Activated CD4-positive, alpha-beta memory T cell treated with anti-CD3 and anti-CD28 coated beads for 36 hours (primary cell): ENCODE data around the gene ATN1. TPM values are rescaled to one million over a fixed set of nuclear protein-coding genes. Genes with fewer than 3 reads are reported as not detected.

Experiments
- CTCF ChIA-PET: fragments of 350-600 bp; sonication (Branson Sonifier 250); formaldehyde crosslinking; loops from one replicate; lab custom pipeline; 2021; ENCODE audit warnings: antibody characterized with exemption, inconsistent platforms; lab: Charles Lee
- POLR2A ChIA-PET: fragments of 350-600 bp; sonication (Branson Sonifier 250); formaldehyde crosslinking; loops from one replicate; lab custom pipeline; 2021; ENCODE audit warnings: antibody characterized with exemption; lab: Charles Lee
- DNase-seq: peaks from one replicate; pipeline ENCODE4 v3.0.0-alpha.2; 2020
- H3K27ac Mint-ChIP-seq: one replicate; pipeline ENCODE4 v1.8.0; 2021; ENCODE audit warnings: mixed read lengths
- H3K27me3 Mint-ChIP-seq: one replicate; pipeline ENCODE4 v1.8.0; 2021; ENCODE audit warnings: mixed read lengths
- H3K36me3 Mint-ChIP-seq: one replicate; pipeline ENCODE4 v1.8.0; 2021; ENCODE audit warnings: mixed read lengths
- H3K4me1 Mint-ChIP-seq: one replicate; pipeline ENCODE4 v1.8.0; 2021; ENCODE audit warnings: low read depth, mixed read lengths
- H3K4me3 Mint-ChIP-seq: one replicate; pipeline ENCODE4 v1.8.0; 2021; ENCODE audit warnings: mild to moderate bottlenecking, mixed read lengths
- H3K9me3 Mint-ChIP-seq: one replicate; pipeline ENCODE4 v1.8.0; 2021; ENCODE audit warnings: mixed read lengths
- intact Hi-C: fragments of 100-400 bp; cut with micrococcal nuclease; formaldehyde crosslinking; loops from one replicate; pipeline ENCODE4 v1.15.1; 2023
- total RNA-seq, 2 experiments: library from RNA; stranded (reverse); gene quantifications; one replicate each; pipeline ENCODE4 v1.2.3, GENCODE V29; 2021

The ATN1 gene
- total RNA-seq, 2 experiments from 2014 or later = 34.8 to 37.8 TPM

DNA sequence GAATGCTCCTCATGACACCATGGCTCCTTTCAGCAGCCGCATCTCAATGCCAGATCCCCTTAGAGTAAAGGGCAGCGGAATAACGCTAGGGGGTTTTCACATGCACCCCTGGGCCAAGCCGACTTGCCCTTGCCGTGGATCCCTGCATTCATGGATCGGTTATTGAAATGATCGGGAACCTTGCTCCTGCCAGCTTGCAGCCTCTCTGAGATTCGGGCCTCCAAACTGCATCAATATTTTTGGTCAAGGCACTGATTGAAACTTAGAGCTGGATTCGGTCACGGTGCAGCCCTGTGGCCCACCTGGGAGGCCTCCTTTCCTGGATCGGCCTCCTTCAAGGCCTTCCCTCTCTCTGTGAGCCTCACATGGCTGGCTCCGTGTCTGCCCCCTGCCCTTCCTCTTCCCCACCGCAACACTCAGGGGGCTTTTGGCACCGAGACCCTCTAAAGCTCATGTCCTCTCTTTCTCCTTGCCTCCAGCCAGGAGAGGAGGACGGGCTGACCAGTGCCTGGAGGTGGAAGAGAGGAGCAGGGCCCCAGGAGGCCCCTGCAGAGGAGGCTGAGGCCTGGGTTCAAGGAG lies 25.2 kb downstream of the ATN1 start:
- ChIA-PET CTCF (interaction anchor here (0.8 to 15.9 kb wide), 9 partner anchors 7 to 155 kb away, joined by 3 to 586 read pairs (median 5); partner anchors contain the start of genes C12orf57, C1RL and RNU7-1), POLR2A (interaction anchor here (0.7 to 11.8 kb wide), 5 partner anchors 7 to 29 kb away, joined by 3 to 507 read pairs (median 19); partner anchors contain the start of genes C12orf57 and RNU7-1)
- intact Hi-C loops = loop anchor here (1.0 kb wide), 2 partner anchors 8 to 9 kb away; partner anchors contain the start of gene C12orf57
- Mint-ChIP-seq H3K4me1 (peaks cover 70% of the 10 kb centered on the region), H3K27me3 (no peaks in the 10 kb centered on the region), H3K4me3 (peak overlapping the region; percentile 98), H3K9me3 (no peaks in the 10 kb centered on the region), H3K36me3 (peaks cover 61% of the 10 kb centered on the region), H3K27ac (peak overlapping the region; percentile 97)
- peak; percentile 44 for DNase-seq

DNA sequence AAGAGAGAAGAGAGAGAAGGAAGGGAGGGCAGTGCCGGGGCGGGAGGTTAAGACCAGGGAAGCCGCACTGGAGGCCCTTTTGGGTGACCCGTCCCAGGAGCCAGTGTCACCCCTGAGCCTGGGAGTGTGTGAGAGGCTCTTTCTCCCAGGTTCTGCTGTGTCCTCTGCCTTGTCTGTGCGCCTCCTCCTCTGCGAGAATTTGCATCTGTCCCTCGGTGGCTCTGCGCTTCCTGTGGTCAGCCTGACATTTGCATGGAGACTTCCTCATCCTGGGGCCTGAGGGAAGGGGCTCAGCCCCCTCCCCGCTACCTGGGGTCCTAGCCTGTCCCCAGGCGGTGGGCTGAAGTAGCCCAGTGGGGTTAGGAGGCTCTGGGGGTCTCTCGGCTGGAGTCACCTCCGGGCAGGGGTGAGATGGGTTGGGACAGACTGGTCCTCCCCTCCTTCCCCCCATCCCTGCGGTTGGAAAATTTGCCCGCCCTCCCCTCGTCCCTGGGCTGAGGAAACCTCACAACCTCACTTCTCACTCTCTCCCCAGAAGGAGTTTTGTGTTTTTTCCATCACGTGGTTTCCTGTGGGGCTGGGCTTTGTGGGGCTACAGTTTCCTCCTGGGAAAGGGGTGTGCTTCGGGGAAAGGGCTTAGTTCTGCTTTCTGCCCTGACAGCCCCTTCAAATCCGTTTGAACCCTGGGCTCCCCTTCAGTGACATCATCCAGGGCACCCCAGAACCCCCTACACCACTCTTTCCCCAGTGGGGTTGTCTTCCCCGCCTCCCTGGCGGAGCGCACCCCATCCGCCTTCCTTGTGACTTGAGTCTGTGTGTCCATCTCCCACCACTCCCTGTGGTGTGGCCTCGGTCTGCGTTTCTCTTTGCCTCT lies 25.9 kb downstream of the ATN1 start:
- intact Hi-C loops = loop anchor here (1.0 kb wide), 2 partner anchors 8 to 9 kb away; partner anchors contain the start of gene C12orf57
- no peaks in the 10 kb centered on the region for H3K9me3 Mint-ChIP-seq
- peaks cover 71% of the 10 kb centered on the region for H3K4me1 Mint-ChIP-seq
- POLR2A ChIA-PET = interaction anchor here (0.7 to 13.2 kb wide), 6 partner anchors 6 to 102 kb away, joined by 3 to 507 read pairs (median 28); partner anchors contain the start of genes C12orf57, PTPN6 and RNU7-1
- CTCF ChIA-PET = interaction anchor here (1.0 to 15.9 kb wide), 5 partner anchors 4 to 154 kb away, joined by 3 to 586 read pairs (median 13); partner anchors contain the start of genes C12orf57, C1RL, PTPN6 and RNU7-1
- no peaks in the 10 kb centered on the region for H3K27me3 Mint-ChIP-seq
- peaks cover 68% of the 10 kb centered on the region for H3K36me3 Mint-ChIP-seq
- H3K4me3 Mint-ChIP-seq = peak overlapping the region; percentile 98
- peak; percentile 91 for DNase-seq
- H3K27ac Mint-ChIP-seq = peak overlapping the region; percentile 97

DNA sequence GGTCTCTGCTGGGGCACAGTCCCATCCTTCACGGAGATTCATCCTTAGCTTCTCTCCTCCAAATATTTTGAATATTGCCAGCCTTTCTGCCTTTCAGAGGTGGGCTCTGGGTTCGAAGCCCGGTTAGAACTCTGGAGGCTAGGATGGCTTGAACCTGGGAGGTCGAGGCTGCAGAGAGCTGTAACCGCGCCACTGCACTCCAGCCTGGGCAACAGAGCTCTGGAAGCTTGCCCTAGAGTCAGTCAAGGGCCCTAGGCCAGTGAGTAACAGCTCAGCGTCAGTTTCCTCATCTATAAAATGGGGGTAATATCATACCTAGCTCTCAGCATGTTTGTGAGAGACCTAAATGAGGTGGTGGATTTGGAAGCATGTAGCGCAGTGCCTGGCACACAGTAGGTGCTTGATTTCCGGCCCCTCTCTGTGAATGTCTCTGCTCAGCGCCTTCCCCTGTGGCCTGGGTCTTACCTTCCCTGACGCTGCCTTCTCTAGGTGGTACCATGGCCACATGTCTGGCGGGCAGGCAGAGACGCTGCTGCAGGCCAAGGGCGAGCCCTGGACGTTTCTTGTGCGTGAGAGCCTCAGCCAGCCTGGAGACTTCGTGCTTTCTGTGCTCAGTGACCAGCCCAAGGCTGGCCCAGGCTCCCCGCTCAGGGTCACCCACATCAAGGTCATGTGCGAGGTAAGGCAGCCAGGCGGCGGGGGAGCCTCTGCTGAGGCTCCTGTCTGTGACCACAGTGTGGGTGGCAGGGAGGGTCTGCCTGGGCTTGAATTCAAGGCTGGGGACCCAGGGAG lies 26.8 kb downstream of the ATN1 start:
- H3K4me3 Mint-ChIP-seq = peak overlapping the region; percentile 98
- DNase-seq = no peak
- H3K27me3 Mint-ChIP-seq = no peaks in the 10 kb centered on the region

DNA sequence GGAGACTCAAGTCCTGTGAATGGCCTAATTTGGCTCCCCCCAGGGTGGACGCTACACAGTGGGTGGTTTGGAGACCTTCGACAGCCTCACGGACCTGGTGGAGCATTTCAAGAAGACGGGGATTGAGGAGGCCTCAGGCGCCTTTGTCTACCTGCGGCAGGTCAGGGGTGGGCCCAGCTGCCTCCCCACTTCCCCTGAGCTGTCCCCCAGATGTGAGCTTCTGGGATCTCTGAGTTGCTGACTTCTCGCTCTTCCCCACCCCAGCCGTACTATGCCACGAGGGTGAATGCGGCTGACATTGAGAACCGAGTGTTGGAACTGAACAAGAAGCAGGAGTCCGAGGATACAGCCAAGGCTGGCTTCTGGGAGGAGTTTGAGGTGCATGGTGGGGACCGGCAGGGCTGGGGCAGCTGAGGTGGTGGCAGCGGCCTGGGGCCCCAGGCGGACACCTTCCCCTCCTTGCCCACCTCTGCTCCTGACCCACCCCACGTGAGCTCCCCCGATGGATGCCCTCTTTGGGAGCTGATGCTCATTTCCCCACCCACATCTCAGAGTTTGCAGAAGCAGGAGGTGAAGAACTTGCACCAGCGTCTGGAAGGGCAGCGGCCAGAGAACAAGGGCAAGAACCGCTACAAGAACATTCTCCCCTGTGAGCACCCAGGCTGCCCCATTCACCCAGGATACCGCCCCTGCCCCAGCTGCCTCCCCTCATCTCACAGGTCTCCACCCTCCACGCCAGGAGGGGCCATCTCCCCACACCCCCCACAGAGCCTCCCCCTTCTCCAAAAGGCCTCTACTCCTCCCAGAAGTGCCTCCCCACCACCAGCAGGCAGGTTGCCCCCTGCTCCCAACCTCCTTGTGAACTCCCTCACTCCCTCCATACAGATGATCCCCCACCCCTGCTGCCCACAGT lies 27.6 kb downstream of the ATN1 start:
- POLR2A ChIA-PET = interaction anchor here (0.6 to 13.2 kb wide), 3 partner anchors 8 to 103 kb away, joined by 3 to 507 read pairs (median 8); partner anchors contain the start of genes C12orf57, PTPN6 and RNU7-1
- no peak for DNase-seq
- intact Hi-C loops = no loop called here
- H3K27me3 Mint-ChIP-seq = no peaks in the 10 kb centered on the region
- H3K4me1 Mint-ChIP-seq = peaks cover 71% of the 10 kb centered on the region
- no peaks in the 10 kb centered on the region for H3K9me3 Mint-ChIP-seq
- peak overlapping the region; percentile 98 for H3K4me3 Mint-ChIP-seq
- H3K36me3 Mint-ChIP-seq = peaks cover 82% of the 10 kb centered on the region
- peak overlapping the region; percentile 97 for H3K27ac Mint-ChIP-seq
- CTCF ChIA-PET = interaction anchor here (0.6 to 15.9 kb wide), 6 partner anchors 5 to 83 kb away, joined by 3 to 586 read pairs (median 3); partner anchors contain the start of genes C12orf57, PTPN6 and RNU7-1

More for the DNA sequence above, 26.8 kb downstream of the ATN1 start:
- intact Hi-C loops = no loop called here
- Mint-ChIP-seq H3K36me3 (peaks cover 76% of the 10 kb centered on the region), H3K4me1 (peaks cover 71% of the 10 kb centered on the region), H3K27ac (peak overlapping the region; percentile 97), H3K9me3 (no peaks in the 10 kb centered on the region)
- ChIA-PET CTCF (interaction anchor here (0.6 to 15.9 kb wide), 5 partner anchors 5 to 17 kb away, joined by 3 to 586 read pairs (median 3); partner anchors contain the start of genes C12orf57, PTPN6 and RNU7-1), POLR2A (interaction anchor here (0.8 to 13.2 kb wide), 3 partner anchors 7 to 103 kb away, joined by 3 to 507 read pairs (median 8); partner anchors contain the start of genes C12orf57, PTPN6 and RNU7-1)

DNA sequence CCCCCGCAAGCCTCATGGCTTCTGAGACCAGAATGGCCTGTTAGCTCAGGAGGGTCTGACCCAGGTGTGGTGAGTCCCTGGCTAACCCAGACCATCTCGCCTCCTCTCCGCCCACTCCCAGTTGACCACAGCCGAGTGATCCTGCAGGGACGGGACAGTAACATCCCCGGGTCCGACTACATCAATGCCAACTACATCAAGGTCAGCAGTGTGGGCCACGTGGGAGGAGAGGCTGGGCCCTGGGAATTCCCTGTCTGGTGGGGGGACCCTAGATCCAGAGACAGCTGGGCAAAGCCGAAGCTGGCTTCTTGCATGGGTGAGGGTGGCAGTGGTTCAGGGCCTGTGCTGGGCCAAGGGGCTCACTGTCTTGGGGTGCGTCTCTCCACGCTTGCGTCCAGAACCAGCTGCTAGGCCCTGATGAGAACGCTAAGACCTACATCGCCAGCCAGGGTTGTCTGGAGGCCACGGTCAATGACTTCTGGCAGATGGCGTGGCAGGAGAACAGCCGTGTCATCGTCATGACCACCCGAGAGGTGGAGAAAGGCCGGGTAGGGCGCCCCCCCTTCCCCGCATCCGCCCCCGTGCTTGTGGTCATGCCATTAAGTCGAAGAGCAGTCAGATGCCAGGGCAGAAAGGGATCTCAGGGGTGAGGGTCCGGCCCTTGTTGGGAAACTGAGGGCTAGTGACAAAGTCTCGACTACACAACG lies 28.4 kb downstream of the ATN1 start:
- peak; percentile 56 for DNase-seq
- CTCF ChIA-PET = interaction anchor here (1.0 to 15.9 kb wide), 5 partner anchors 4 to 84 kb away, joined by 3 to 586 read pairs (median 63); partner anchors contain the start of genes C12orf57, PTPN6 and RNU7-1
- intact Hi-C loops = no loop called here

DNA sequence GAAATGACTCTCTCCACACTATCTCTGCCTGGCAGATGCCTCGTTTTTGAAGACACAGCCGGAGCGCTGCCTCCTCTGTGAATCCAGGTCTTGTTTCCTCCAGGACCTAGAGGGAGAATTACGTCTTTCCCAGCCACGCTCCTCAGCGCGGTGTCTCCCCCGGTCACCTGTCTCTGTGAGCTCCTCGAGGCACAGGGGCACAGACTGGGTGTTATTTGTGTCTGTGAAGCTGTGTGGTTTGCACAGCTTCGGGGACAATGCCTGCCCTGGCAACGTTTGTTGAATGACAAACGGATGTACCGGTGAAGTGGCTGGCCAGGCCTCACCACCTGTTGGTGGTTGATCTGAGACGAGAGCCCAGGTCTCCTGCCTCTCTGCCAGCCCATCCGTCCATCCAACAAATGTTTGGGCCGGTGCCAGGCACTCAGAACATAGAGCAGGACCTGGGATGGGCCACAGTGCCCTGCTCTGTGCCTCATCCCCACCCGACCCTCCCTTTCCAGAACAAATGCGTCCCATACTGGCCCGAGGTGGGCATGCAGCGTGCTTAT lies 29.5 kb downstream of the ATN1 start:
- peaks cover 88% of the 10 kb centered on the region for H3K36me3 Mint-ChIP-seq
- H3K4me1 Mint-ChIP-seq = peaks cover 86% of the 10 kb centered on the region
- no peaks in the 10 kb centered on the region for H3K27me3 Mint-ChIP-seq
- peak; percentile 45 for DNase-seq
- peak overlapping the region; percentile 97 for H3K27ac Mint-ChIP-seq
- POLR2A ChIA-PET = interaction anchor here (0.6 to 13.2 kb wide), 3 partner anchors 10 to 17 kb away, joined by 4 to 507 read pairs (median 4); partner anchors contain the start of genes C12orf57, PTPN6 and RNU7-1
- CTCF ChIA-PET = interaction anchor here (1.0 to 15.9 kb wide), 6 partner anchors 3 to 85 kb away, joined by 3 to 586 read pairs (median 34); partner anchors contain the start of genes C12orf57, PTPN6 and RNU7-1
- H3K4me3 Mint-ChIP-seq = peak overlapping the region; percentile 98
- intact Hi-C loops = no loop called here
- no peaks in the 10 kb centered on the region for H3K9me3 Mint-ChIP-seq

More for the DNA sequence above, 28.4 kb downstream of the ATN1 start:
- POLR2A ChIA-PET = interaction anchor here (0.6 to 13.2 kb wide), 4 partner anchors 8 to 103 kb away, joined by 3 to 507 read pairs (median 6); partner anchors contain the start of genes C12orf57, PTPN6 and RNU7-1
- H3K27me3 Mint-ChIP-seq = no peaks in the 10 kb centered on the region
- peaks cover 86% of the 10 kb centered on the region for H3K36me3 Mint-ChIP-seq
- peak overlapping the region; percentile 98 for H3K4me3 Mint-ChIP-seq
- peaks cover 75% of the 10 kb centered on the region for H3K4me1 Mint-ChIP-seq
- H3K9me3 Mint-ChIP-seq = no peaks in the 10 kb centered on the region
- peak overlapping the region; percentile 97 for H3K27ac Mint-ChIP-seq

DNA sequence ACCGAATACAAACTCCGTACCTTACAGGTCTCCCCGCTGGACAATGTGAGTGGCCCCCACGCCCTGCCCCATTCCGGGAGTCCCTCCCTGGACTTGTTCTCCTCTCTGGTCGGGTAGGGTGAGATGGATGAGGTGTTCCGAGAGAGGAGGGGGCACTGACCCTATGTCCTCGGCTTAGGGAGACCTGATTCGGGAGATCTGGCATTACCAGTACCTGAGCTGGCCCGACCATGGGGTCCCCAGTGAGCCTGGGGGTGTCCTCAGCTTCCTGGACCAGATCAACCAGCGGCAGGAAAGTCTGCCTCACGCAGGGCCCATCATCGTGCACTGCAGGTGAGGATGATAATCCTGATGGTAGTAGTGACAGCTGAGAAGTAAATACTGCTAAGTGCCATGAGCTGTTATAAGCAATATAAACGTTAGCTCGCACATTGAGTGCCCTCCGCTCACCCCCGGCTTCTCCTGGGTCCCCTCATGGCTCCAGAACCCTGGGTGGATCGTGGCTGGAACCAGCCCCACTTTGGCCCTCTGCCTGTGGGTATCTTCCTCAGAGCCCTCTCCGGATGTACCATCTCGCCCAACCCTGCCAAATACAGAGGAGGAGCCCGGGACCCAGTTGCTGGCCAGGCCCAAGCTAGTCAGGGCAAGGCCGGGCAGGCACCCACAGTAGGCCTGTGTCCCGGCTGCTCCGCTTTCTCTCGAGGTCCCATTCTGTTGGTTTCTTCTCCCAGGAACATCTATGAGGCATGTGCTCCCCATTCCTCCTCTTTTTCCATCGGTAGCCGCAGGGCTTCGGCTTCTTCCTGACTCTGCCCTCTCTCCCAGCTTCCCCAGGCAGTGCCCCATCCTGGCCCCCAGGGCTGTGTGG lies 30.2 kb downstream of the ATN1 start:
- CTCF ChIA-PET = interaction anchor here (0.8 to 15.9 kb wide), 9 partner anchors 2 to 152 kb away, joined by 3 to 586 read pairs (median 6); partner anchors contain the start of genes C12orf57, PTPN6 and RNU7-1

DNA sequence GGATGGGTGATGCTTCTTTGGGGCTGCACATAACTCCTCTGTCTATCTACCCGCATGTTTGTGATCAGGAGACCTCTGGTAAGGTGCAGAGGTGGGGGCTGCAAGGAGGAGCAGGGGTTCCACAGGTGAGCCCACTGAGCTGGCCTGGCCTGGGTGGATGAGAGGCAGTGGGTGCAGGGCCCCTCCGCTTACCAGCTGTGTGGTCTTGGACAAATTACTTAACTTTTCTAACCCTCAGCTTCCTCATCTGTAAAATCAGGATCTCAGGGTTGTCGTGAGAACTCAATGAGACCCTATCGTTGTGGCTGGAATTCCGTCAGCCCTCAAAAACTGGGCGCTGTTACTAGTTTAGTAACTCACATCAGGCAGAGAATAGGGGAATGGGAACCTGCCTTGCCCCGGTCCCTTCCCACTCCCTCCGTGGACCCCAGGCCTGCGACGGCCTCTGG lies 30.9 kb downstream of the ATN1 start:
- Mint-ChIP-seq H3K9me3 (no peaks in the 10 kb centered on the region), H3K4me3 (peak overlapping the region; percentile 98), H3K36me3 (peaks cover 74% of the 10 kb centered on the region), H3K27ac (peak overlapping the region; percentile 97), H3K27me3 (no peaks in the 10 kb centered on the region), H3K4me1 (peaks cover 92% of the 10 kb centered on the region)
- POLR2A ChIA-PET = interaction anchor here (0.6 to 13.2 kb wide), 9 partner anchors 9 to 170 kb away, joined by 3 to 507 read pairs (median 4); partner anchors contain the start of genes C12orf57, CD4, EMG1 and PHB2
- CTCF ChIA-PET = interaction anchor here (0.8 to 13.5 kb wide), 7 partner anchors 9 to 151 kb away, joined by 3 to 586 read pairs (median 6); partner anchors contain the start of genes C12orf57, PTPN6 and RNU7-1
- DNase-seq = no peak
- intact Hi-C loops = no loop called here

More for the DNA sequence above, 30.2 kb downstream of the ATN1 start:
- Mint-ChIP-seq H3K4me1 (peaks cover 93% of the 10 kb centered on the region), H3K27ac (peak overlapping the region; percentile 97), H3K27me3 (no peaks in the 10 kb centered on the region), H3K4me3 (peak overlapping the region; percentile 98), H3K36me3 (peaks cover 80% of the 10 kb centered on the region), H3K9me3 (no peaks in the 10 kb centered on the region)
- POLR2A ChIA-PET = interaction anchor here (0.8 to 13.2 kb wide), 7 partner anchors 10 to 169 kb away, joined by 3 to 507 read pairs (median 4); partner anchors contain the start of genes C12orf57, CD4, EMG1 and PHB2
- peak; percentile 45 for DNase-seq
- intact Hi-C loops = no loop called here
